Measurements from ENCODE around the gene KIRREL3.

Gene KIRREL3

GRCh38 chr11:126658306-126659056, 342.1 kb downstream of the KIRREL3 start:
- no peak overlapping the region for H3K27ac ChIP-seq (ENCODE audit: low read depth, low read length)
- no peaks in the 10 kb centered on the region for H3K9me3 ChIP-seq (ENCODE audit: control insufficient read depth in 1 of 2, low read length in 2 of 2)
- H3K4me1 ChIP-seq (ENCODE audit: control insufficient read depth in 1 of 2, insufficient read depth in 2 of 2, low read length in 2 of 2), result no peaks in the 10 kb centered on the region
- H3K9ac ChIP-seq (ENCODE audit: low read depth in 1 of 2, low read length in 2 of 2), result no peak overlapping the region
- no peaks in the 10 kb centered on the region for H3K27me3 ChIP-seq (ENCODE audit: control insufficient read depth in 1 of 2, insufficient read depth in 2 of 2, low read length in 2 of 2)
- H3K36me3 ChIP-seq (ENCODE audit: control insufficient read depth in 1 of 2, insufficient read depth in 2 of 2, low read length in 2 of 2), result no peaks in the 10 kb centered on the region
- H3K4me3 ChIP-seq (ENCODE audit: low read depth in 1 of 2, low read length in 2 of 2), result no peak overlapping the region

DNA sequence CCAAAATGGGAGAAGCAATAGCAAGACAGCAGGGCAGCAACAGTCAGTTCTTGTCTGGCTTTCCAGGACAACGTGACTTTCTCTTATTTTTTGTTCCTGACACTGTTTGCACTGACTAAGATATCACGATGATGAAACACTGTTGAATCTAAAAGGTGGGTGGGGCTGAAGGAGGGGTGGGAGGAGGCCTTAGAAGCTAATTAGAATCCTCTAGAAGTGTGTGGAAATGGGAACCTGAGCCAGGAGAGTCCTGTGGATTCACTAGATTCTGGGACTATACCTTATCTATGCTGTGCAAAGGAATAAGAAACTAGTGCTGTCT, 344.8 kb downstream of the KIRREL3 start:
- no peak overlapping the region for H3K9ac ChIP-seq (ENCODE audit: low read depth in 1 of 2, low read length in 2 of 2)
- H3K4me3 ChIP-seq (ENCODE audit: low read depth in 1 of 2, low read length in 2 of 2), result no peak overlapping the region
- H3K27me3 ChIP-seq (ENCODE audit: control insufficient read depth in 1 of 2, insufficient read depth in 2 of 2, low read length in 2 of 2), result no peaks in the 10 kb centered on the region
- H3K4me1 ChIP-seq (ENCODE audit: control insufficient read depth in 1 of 2, insufficient read depth in 2 of 2, low read length in 2 of 2), result no peaks in the 10 kb centered on the region
- H3K36me3 ChIP-seq (ENCODE audit: control insufficient read depth in 1 of 2, insufficient read depth in 2 of 2, low read length in 2 of 2), result no peaks in the 10 kb centered on the region
- H3K27ac ChIP-seq (ENCODE audit: low read depth, low read length), result no peak overlapping the region
- no peaks in the 10 kb centered on the region for H3K9me3 ChIP-seq (ENCODE audit: control insufficient read depth in 1 of 2, low read length in 2 of 2)

- Histone ChIP-seq H3K27me3 (ENCODE audit: control insufficient read depth in 1 of 2, insufficient read depth in 2 of 2, low read length in 2 of 2) (no peaks in the 10 kb centered on the region), H3K4me3 (ENCODE audit: low read depth in 1 of 2, low read length in 2 of 2) (no peak overlapping the region), H3K27ac (ENCODE audit: low read depth, low read length) (no peak overlapping the region), H3K4me1 (ENCODE audit: control insufficient read depth in 1 of 2, insufficient read depth in 2 of 2, low read length in 2 of 2) (no peaks in the 10 kb centered on the region), H3K36me3 (ENCODE audit: control insufficient read depth in 1 of 2, insufficient read depth in 2 of 2, low read length in 2 of 2) (no peaks in the 10 kb centered on the region), H3K9ac (ENCODE audit: low read depth in 1 of 2, low read length in 2 of 2) (no peak overlapping the region), H3K9me3 (ENCODE audit: control insufficient read depth in 1 of 2, low read length in 2 of 2) (no peaks in the 10 kb centered on the region)
These were observed 345.4 kb downstream of the KIRREL3 start for GRCh38 chr11:126654886-126655806.

GRCh38 chr11:126653040-126653439, 347.5 kb downstream of the KIRREL3 start:
- Histone ChIP-seq H3K4me1 (ENCODE audit: control insufficient read depth in 1 of 2, insufficient read depth in 2 of 2, low read length in 2 of 2) (no peaks in the 10 kb centered on the region), H3K27ac (ENCODE audit: low read depth, low read length) (no peak overlapping the region), H3K27me3 (ENCODE audit: control insufficient read depth in 1 of 2, insufficient read depth in 2 of 2, low read length in 2 of 2) (no peaks in the 10 kb centered on the region), H3K36me3 (ENCODE audit: control insufficient read depth in 1 of 2, insufficient read depth in 2 of 2, low read length in 2 of 2) (no peaks in the 10 kb centered on the region), H3K9me3 (ENCODE audit: control insufficient read depth in 1 of 2, low read length in 2 of 2) (no peaks in the 10 kb centered on the region), H3K4me3 (ENCODE audit: low read depth in 1 of 2, low read length in 2 of 2) (no peak overlapping the region), H3K9ac (ENCODE audit: low read depth in 1 of 2, low read length in 2 of 2) (no peak overlapping the region)

DNA sequence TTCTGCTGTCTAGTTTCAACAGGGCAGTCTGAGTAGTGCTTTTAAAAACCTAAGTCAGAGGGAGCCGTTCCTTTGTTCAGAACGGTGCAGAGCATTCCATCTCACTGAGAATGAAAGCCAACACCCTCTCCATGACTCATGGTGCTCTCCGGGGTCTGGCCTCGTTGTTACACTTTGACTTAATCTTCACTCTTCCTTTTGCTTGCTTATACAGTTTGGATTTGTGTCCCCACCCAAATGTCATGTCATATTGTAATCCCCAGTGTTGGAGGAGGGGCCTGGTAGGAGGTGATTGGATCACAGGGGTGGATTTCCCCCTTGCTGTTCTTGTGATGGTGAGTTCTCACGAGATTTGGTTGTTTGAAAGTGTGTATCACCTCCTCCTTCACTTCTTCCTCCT, 352.8 kb downstream of the KIRREL3 start:
- no peak overlapping the region for H3K27ac ChIP-seq (ENCODE audit: low read depth, low read length)
- H3K27me3 ChIP-seq (ENCODE audit: control insufficient read depth in 1 of 2, insufficient read depth in 2 of 2, low read length in 2 of 2), result no peaks in the 10 kb centered on the region
- H3K9me3 ChIP-seq (ENCODE audit: control insufficient read depth in 1 of 2, low read length in 2 of 2), result no peaks in the 10 kb centered on the region
- no peak overlapping the region for H3K9ac ChIP-seq (ENCODE audit: low read depth in 1 of 2, low read length in 2 of 2)
- no peak overlapping the region for H3K4me3 ChIP-seq (ENCODE audit: low read depth in 1 of 2, low read length in 2 of 2)
- H3K4me1 ChIP-seq (ENCODE audit: control insufficient read depth in 1 of 2, insufficient read depth in 2 of 2, low read length in 2 of 2), result no peaks in the 10 kb centered on the region
- H3K36me3 ChIP-seq (ENCODE audit: control insufficient read depth in 1 of 2, insufficient read depth in 2 of 2, low read length in 2 of 2), result no peaks in the 10 kb centered on the region

- H3K27ac ChIP-seq (ENCODE audit: low read depth, low read length), result no peak overlapping the region
- H3K4me3 ChIP-seq (ENCODE audit: low read depth in 1 of 2, low read length in 2 of 2), result no peak overlapping the region
- no peaks in the 10 kb centered on the region for H3K36me3 ChIP-seq (ENCODE audit: control insufficient read depth in 1 of 2, insufficient read depth in 2 of 2, low read length in 2 of 2)
These were observed 353.6 kb downstream of the KIRREL3 start for GRCh38 chr11:126646701-126647557.

DNA sequence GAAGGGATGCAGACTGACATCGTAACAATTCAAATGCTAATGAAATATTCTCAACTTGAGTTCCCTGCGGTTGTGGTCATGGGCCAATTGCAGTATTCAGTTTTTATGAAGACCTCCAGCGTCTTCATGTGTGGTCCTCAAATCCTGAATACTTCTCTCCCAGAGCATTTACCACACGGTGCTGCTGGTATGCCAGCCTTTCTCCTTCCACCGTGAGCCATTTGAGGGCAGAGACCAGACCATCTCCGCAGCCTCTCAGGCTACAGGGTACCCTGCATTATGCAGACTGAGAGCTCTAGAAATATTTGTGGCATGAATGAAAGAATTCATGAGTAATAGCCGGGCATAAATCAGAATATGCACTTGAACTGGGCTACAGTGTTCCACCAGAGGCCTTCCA, 355.4 kb downstream of the KIRREL3 start:
- H3K4me3 ChIP-seq (ENCODE audit: low read depth in 1 of 2, low read length in 2 of 2), result no peak overlapping the region
- H3K9ac ChIP-seq (ENCODE audit: low read depth in 1 of 2, low read length in 2 of 2), result no peak overlapping the region
- peaks cover 2 to 5% of the 10 kb centered on the region in 2 donors for H3K27me3 ChIP-seq (ENCODE audit: control insufficient read depth in 1 of 2, insufficient read depth in 2 of 2, low read length in 2 of 2)
- no peaks in the 10 kb centered on the region for H3K36me3 ChIP-seq (ENCODE audit: control insufficient read depth in 1 of 2, insufficient read depth in 2 of 2, low read length in 2 of 2)
- no peaks in the 10 kb centered on the region for H3K4me1 ChIP-seq (ENCODE audit: control insufficient read depth in 1 of 2, insufficient read depth in 2 of 2, low read length in 2 of 2)
- H3K9me3 ChIP-seq (ENCODE audit: control insufficient read depth in 1 of 2, low read length in 2 of 2), result no peaks in the 10 kb centered on the region
- H3K27ac ChIP-seq (ENCODE audit: low read depth, low read length), result no peak overlapping the region

More at GRCh38 chr11:126646701-126647557, 353.6 kb downstream of the KIRREL3 start:
- no peaks in the 10 kb centered on the region for H3K4me1 ChIP-seq (ENCODE audit: control insufficient read depth in 1 of 2, insufficient read depth in 2 of 2, low read length in 2 of 2)
- no peak overlapping the region for H3K9ac ChIP-seq (ENCODE audit: low read depth in 1 of 2, low read length in 2 of 2)
- H3K27me3 ChIP-seq (ENCODE audit: control insufficient read depth in 1 of 2, insufficient read depth in 2 of 2, low read length in 2 of 2), result peaks cover 0 to 5% of the 10 kb centered on the region in 2 donors
- H3K9me3 ChIP-seq (ENCODE audit: control insufficient read depth in 1 of 2, low read length in 2 of 2), result no peaks in the 10 kb centered on the region

DNA sequence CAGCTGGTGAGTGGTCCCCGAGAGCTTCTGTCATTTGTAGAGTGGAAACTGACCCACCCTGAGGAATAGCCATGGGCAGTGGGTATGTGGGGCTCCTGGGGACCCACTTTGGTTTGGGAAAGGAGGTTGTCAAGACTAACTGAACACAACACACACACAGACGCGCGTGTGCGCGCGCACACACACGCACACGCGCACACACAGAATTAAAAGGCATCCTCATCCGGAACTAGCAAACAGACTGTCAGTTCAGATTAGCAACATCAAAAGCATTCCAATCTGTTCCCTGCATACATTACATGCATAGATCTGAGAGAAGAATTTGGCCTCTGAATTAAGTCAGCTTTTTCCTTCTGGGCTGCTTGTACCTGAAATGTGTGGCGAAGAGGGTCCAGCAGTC, 360.4 kb downstream of the KIRREL3 start:
- H3K4me3 ChIP-seq (ENCODE audit: low read depth in 1 of 2, low read length in 2 of 2), result no peak overlapping the region
- no peaks in the 10 kb centered on the region for H3K4me1 ChIP-seq (ENCODE audit: control insufficient read depth in 1 of 2, insufficient read depth in 2 of 2, low read length in 2 of 2)
- H3K9me3 ChIP-seq (ENCODE audit: control insufficient read depth in 1 of 2, low read length in 2 of 2), result no peaks in the 10 kb centered on the region
- no peak overlapping the region for H3K27ac ChIP-seq (ENCODE audit: low read depth, low read length)
- peaks cover 6 to 13% of the 10 kb centered on the region in 2 donors for H3K27me3 ChIP-seq (ENCODE audit: control insufficient read depth in 1 of 2, insufficient read depth in 2 of 2, low read length in 2 of 2)
- H3K36me3 ChIP-seq (ENCODE audit: control insufficient read depth in 1 of 2, insufficient read depth in 2 of 2, low read length in 2 of 2), result no peaks in the 10 kb centered on the region
- H3K9ac ChIP-seq (ENCODE audit: low read depth in 1 of 2, low read length in 2 of 2), result no peak overlapping the region

GRCh38 chr11:126639692-126640091, 360.9 kb downstream of the KIRREL3 start:
- no peak overlapping the region for H3K4me3 ChIP-seq (ENCODE audit: low read depth in 1 of 2, low read length in 2 of 2)
- H3K9ac ChIP-seq (ENCODE audit: low read depth in 1 of 2, low read length in 2 of 2), result no peak overlapping the region
- peaks cover 6 to 13% of the 10 kb centered on the region in 2 donors for H3K27me3 ChIP-seq (ENCODE audit: control insufficient read depth in 1 of 2, insufficient read depth in 2 of 2, low read length in 2 of 2)
- H3K27ac ChIP-seq (ENCODE audit: low read depth, low read length), result no peak overlapping the region
- no peaks in the 10 kb centered on the region for H3K4me1 ChIP-seq (ENCODE audit: control insufficient read depth in 1 of 2, insufficient read depth in 2 of 2, low read length in 2 of 2)
- H3K9me3 ChIP-seq (ENCODE audit: control insufficient read depth in 1 of 2, low read length in 2 of 2), result no peaks in the 10 kb centered on the region
- H3K36me3 ChIP-seq (ENCODE audit: control insufficient read depth in 1 of 2, insufficient read depth in 2 of 2, low read length in 2 of 2), result no peaks in the 10 kb centered on the region
